K562 (cell line): ENCODE results near the gene SRBD1. TPM values are rescaled to one million over a fixed set of nuclear protein-coding genes. Genes with fewer than 3 reads are reported as not detected.

ENCODE experiments used
- ATAC-seq: fragments of 200-7000 bp; cut with Tn5 transposase; 3 replicates; pipeline ENCODE4 v1.9.1; 2020; ENCODE audit warnings: moderate library complexity
- BruUV-seq: library from RNA; stranded (reverse); fragments of 400-500 nt; replicated peaks from 2 replicates; lab custom pipeline; 2021; lab: Mats Ljungman, UMichigan
- CTCF ChIA-PET: fragments of 300-600 bp; formaldehyde crosslinking; extraction: SDS; loops from one replicate; lab custom pipeline; 2021; ENCODE audit warnings: low intra/inter-chr PET ratio; lab: Yijun Ruan, JAX
- POLR2A ChIA-PET: fragments of 300-600, 350-650 bp; sonication (Branson Sonifier 250); formaldehyde crosslinking; extraction: SDS; loops from one replicate; lab custom pipeline; 2021; ENCODE audit warnings: antibody characterized with exemption, inconsistent platforms; lab: Yijun Ruan, JAX
- DNase-seq, 4 experiments: peaks; one replicate each; pipeline versions ENCODE4 v3.0.0 to v3.0.0-alpha.2; 2011 to 2018; ENCODE audit warnings: low spot score in 3 of 4, mixed read lengths in 3 of 4; ENCODE audit errors: extremely low read depth in 1 of 4
- FAIRE-seq: peaks from 2 replicates; lab custom pipeline; 2011; peaks lifted over from hg19 to GRCh38; lab: Jason Lieb, UNC
- H2AFZ ChIP-seq: 2 replicates; pipeline ENCODE4 v1.6.0; 2011; ENCODE audit warnings: low read depth, low read length, control low read depth, inconsistent platforms
- H3K27ac ChIP-seq: fragments of 200-600 bp; 3 replicates; pipeline ENCODE4 v1.8.0; 2011; ENCODE audit warnings: low read depth, mild to moderate bottlenecking, control low read depth, inconsistent platforms, low read length, moderate library complexity, mixed read lengths; ENCODE audit errors: extremely low read depth
- H3K27me3 ChIP-seq, 2 experiments: fragments of 300-600 bp in 1 of 2; 2 replicates in 1 of 2; 3 replicates in 1 of 2; pipeline versions ENCODE4 v1.6.0 to v1.8.0; 2011; ENCODE audit warnings: inconsistent platforms in 2 of 2, low read length in 2 of 2, mild to moderate bottlenecking in 1 of 2, mixed read lengths in 1 of 2, moderate library complexity in 1 of 2; ENCODE audit not compliant: control insufficient read depth in 2 of 2, insufficient read depth in 2 of 2
- H3K36me3 ChIP-seq: fragments of 300-600 bp; 3 replicates; pipeline ENCODE4 v1.8.0; 2011; ENCODE audit warnings: mild to moderate bottlenecking, low read length, inconsistent platforms; ENCODE audit not compliant: control insufficient read depth, insufficient read depth
- H3K4me1 ChIP-seq, 2 experiments: fragments of 200-600 bp in 1 of 2; replicated peaks in 1 of 2; 2 replicates in 1 of 2; 3 replicates in 1 of 2; pipeline versions ENCODE4 v1.5.1 to v1.8.0; 2011; ENCODE audit warnings: inconsistent platforms in 2 of 2, low read length in 2 of 2, mild to moderate bottlenecking in 1 of 2, mixed read lengths in 1 of 2, moderate library complexity in 1 of 2; ENCODE audit not compliant: control insufficient read depth in 2 of 2, insufficient read depth in 2 of 2
- H3K4me2 ChIP-seq: 2 replicates; pipeline ENCODE4 v1.6.1; 2011; ENCODE audit warnings: low read length, control low read depth, inconsistent platforms, mixed read lengths; ENCODE audit not compliant: insufficient read depth
- H3K4me3 ChIP-seq: fragments of 200-600 bp; sonication (generic), shearing (Covaris generic); 2 replicates; pipeline ENCODE4 v1.5.1; 2016; ENCODE audit warnings: control low read depth, inconsistent platforms
- H3K79me2 ChIP-seq: fragments of 200-600 bp; 3 replicates; pipeline ENCODE4 v1.8.0; 2011; ENCODE audit warnings: low read length, inconsistent platforms; ENCODE audit not compliant: control insufficient read depth, insufficient read depth
- H3K9ac ChIP-seq, 2 experiments: 2 replicates each; pipeline versions ENCODE4 v1.6.0 to v1.6.1; 2011; ENCODE audit warnings: low read depth in 2 of 2, low read length in 2 of 2, control low read depth in 1 of 2, inconsistent platforms in 1 of 2, mild to moderate bottlenecking in 1 of 2, mixed read lengths in 1 of 2; ENCODE audit not compliant: insufficient read depth in 1 of 2
- H3K9me1 ChIP-seq: one replicate; pipeline ENCODE4 v1.6.0; 2011; ENCODE audit warnings: inconsistent platforms, mild to moderate bottlenecking, low read length, moderate library complexity; ENCODE audit not compliant: control insufficient read depth, insufficient read depth
- H3K9me3 ChIP-seq: replicated peaks from 2 replicates; pipeline ENCODE4 v1.5.1; 2011; ENCODE audit warnings: low read depth, low read length, inconsistent platforms; ENCODE audit not compliant: control insufficient read depth, insufficient read depth
- H4K20me1 ChIP-seq: replicated peaks from 2 replicates; pipeline ENCODE4 v1.6.1; 2011; ENCODE audit warnings: low read length, inconsistent platforms, mixed read lengths; ENCODE audit not compliant: control insufficient read depth, insufficient read depth
- ETV6 ChIP-seq, 3 experiments: fragments of 150-350 bp in 1 of 3; sonication (generic) in 1 of 3; formaldehyde crosslinking in 1 of 3; IDR thresholded peaks; 2 replicates each; pipeline versions ENCODE4 v1.6.1 to v1.8.0; 2014 to 2022; ENCODE audit warnings: borderline replicate concordance in 2 of 3, low read depth in 2 of 3, antibody characterized with exemption in 1 of 3, low read length in 1 of 3, mild to moderate bottlenecking in 1 of 3, missing genetic modification reagents in 1 of 3
- HNRNPK ChIP-seq: fragments of 200-400 bp; formaldehyde crosslinking; IDR thresholded peaks from one replicate; pipeline ENCODE4 v1.6.1; 2018; ENCODE audit warnings: mild to moderate bottlenecking, low read depth, low read length; ENCODE audit not compliant: poor library complexity, severe bottlenecking
- NFYB ChIP-seq: IDR thresholded peaks from 2 replicates; pipeline ENCODE4 v1.6.1; 2011; ENCODE audit warnings: mild to moderate bottlenecking, moderate library complexity; ENCODE audit not compliant: insufficient read length; ENCODE audit errors: extremely low read depth
- RAD51 ChIP-seq: fragments of 450-650 bp; IDR thresholded peaks from 2 replicates; pipeline ENCODE4 v1.7.1; 2016; ENCODE audit warnings: low read depth, mild to moderate bottlenecking, borderline replicate concordance
- SP1 ChIP-seq: sonication (generic); formaldehyde crosslinking; IDR thresholded peaks from 2 replicates; pipeline ENCODE4 v1.8.1; 2022; ENCODE audit warnings: mild to moderate bottlenecking, missing genetic modification reagents
- SRSF9 ChIP-seq: fragments of 200-400 bp; formaldehyde crosslinking; IDR thresholded peaks from 2 replicates; pipeline ENCODE4 v1.6.1; 2017; ENCODE audit warnings: low read depth, low read length, borderline replicate concordance
- ZNF41 ChIP-seq: fragments of 250-450 bp; sonication (Bioruptor Pico); conservative IDR thresholded peaks from 2 replicates; pipeline ENCODE4 v1.4.0; 2020; ENCODE audit warnings: mild to moderate bottlenecking
- ZNF592 ChIP-seq: fragments of 450-650 bp; IDR thresholded peaks from 2 replicates; pipeline ENCODE4 v1.6.1; 2017; ENCODE audit warnings: antibody characterized with exemption, mild to moderate bottlenecking
- ZNF766 ChIP-seq: fragments of 200-800 bp; sonication (Bioruptor generic); conservative IDR thresholded peaks from 2 replicates; pipeline ENCODE4 v1.6.1; 2016; ENCODE audit warnings: missing genetic modification characterization, missing compliant biosample characterization
- ZNF780A ChIP-seq: fragments of 250-450 bp; sonication (Bioruptor Pico); IDR thresholded peaks from 2 replicates; pipeline ENCODE4 v1.5.0; 2021; ENCODE audit warnings: mild to moderate bottlenecking
- WGBS: fragments of 100-300 bp; shearing (Covaris generic); methylation state at CpG from one replicate; pipeline ENCODE4 v1.1.6; 2016; ENCODE audit warnings: low coverage, mixed read lengths; ENCODE audit not compliant: insufficient coverage; ENCODE audit errors: missing lambda C conversion rate; 5-methylcytosine and 5-hydroxymethylcytosine counted together
- in situ Hi-C: fragments of 300-500 bp; cut with MboI; formaldehyde crosslinking; loops from 4 replicates; pipeline ENCODE4 v1.15.0; 2018; ENCODE audit warnings: inconsistent platforms, mixed read lengths
- intact Hi-C: fragments of 100-400 bp; cut with micrococcal nuclease; formaldehyde crosslinking; loops from 2 replicates; pipeline ENCODE4 v1.14.2; 2022
- polyA plus RNA-seq, 8 experiments: library from polyadenylated mRNA; depleted of rRNA in 4 of 8; stranded (reverse) in 5 of 8; unstranded in 3 of 8; fragments of >200 nt; fragmentation: Nextera tagmentation in 2 of 8; fragmentation: Illumina TruSeq in 1 of 8; extraction: Ambion mirVana in 2 of 8; extraction: Trizol in 1 of 8; gene quantifications; 2 replicates each; pipeline versions ENCODE4 v1.2.1 to v1.2.3, GENCODE V29; 2011 to 2014; ENCODE audit warnings: inconsistent platforms in 1 of 8, missing spikeins in 1 of 8
- total RNA-seq, 7 experiments: library from RNA; depleted of rRNA in 6 of 7; stranded (reverse); fragments of >200 nt in 6 of 7; fragmentation: Illumina TruSeq in 2 of 7; extraction: Trizol in 2 of 7; gene quantifications; 2 replicates each; pipeline versions ENCODE4 v1.2.1 to v1.2.3, GENCODE V29; 2011 to 2021; ENCODE audit warnings: low replicate concordance in 1 of 7
- TF ChIP-seq, protein P1 (sequence below): sonication (generic); formaldehyde crosslinking; IDR thresholded peaks from 2 replicates; pipeline ENCODE4 v1.9.0; 2022; ENCODE audit warnings: mild to moderate bottlenecking, missing genetic modification reagents
- TF ChIP-seq, protein P2 (sequence below): fragments of 450-650 bp; formaldehyde crosslinking; IDR thresholded peaks from 2 replicates; pipeline ENCODE4 v1.4.0; 2020; ENCODE audit warnings: mild to moderate bottlenecking, mixed read lengths

SRBD1 gene
- total and polyA plus RNA-seq, 9 of the 15 experiments (the other 6 are each of a cell fraction or from before 2014, with no cell fraction given), result 6.9 to 23.2 (median 14.7) TPM

DNA sequence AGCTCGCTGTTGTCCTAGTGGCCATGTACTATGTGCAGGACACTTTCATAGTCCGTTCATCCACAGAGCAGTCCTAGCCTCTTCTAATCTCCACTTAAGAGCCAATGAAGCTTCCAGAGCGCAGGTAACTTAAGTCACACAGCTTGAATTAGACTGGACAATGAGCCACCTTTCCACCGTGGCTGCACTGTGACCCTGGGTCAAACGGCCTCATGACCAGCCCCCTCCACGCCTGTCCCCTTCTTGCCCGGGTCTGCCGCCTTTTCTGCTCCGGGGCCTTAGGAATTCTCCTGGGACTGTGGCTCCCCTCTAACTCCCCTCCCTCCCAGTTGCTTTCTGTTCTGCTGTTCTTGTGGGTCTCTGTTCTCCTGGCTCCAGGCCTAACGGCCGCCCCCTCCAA is 32.0 kb upstream of the SRBD1 start (continued):
- TF ChIP-seq ETV6 (IDR thresholded peaks at IDR 0.05; ENCODE audit: borderline replicate concordance in 1 of 2, low read depth in 2 of 2, low read length in 1 of 2) (no peak), ETV6 (CRISPR knock-in tag; IDR thresholded peaks at IDR 0.05; ENCODE audit: borderline replicate concordance) (no peak), ZNF592 (no peak), HNRNPK (no peak)

DNA sequence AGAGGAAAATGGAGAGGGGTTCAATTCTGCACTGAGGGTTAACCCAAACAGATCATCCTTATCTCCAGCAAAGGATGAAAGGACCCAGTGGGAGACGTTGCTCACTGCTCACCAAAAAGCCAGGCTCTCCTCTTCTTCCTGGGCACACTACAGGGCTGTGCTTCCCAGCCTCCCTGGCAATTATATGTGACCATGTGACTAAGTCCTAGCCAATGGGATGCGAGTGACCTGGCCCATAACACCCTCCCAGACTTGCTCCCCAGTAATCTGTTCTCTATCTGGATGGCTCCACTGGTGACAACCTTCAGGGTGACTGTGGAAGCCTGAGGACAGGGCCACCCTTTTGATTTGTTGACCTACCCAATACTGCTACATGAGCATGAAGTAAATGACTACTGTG is 29.5 kb upstream of the SRBD1 start:
- DNase-seq, result peak in 1 of 4 experiments; percentile 23
- Histone ChIP-seq H3K36me3 (no peaks in the 10 kb centered on the region), H3K27ac (no peak overlapping the region), H4K20me1 (no peaks in the 10 kb centered on the region), H3K4me2 (no peak overlapping the region), H3K9me1 (no peaks in the 10 kb centered on the region), H3K79me2 (no peaks in the 10 kb centered on the region), H3K4me1 (peaks cover 2 to 8% of the 10 kb centered on the region in 2 experiments; a peak in 4 of 5 replicates), H3K27me3 (peaks cover 19 to 37% of the 10 kb centered on the region in 2 experiments), H2AFZ (no peak overlapping the region), H3K9ac (no peak overlapping the region), H3K4me3 (no peak overlapping the region), H3K9me3 (no peaks in the 10 kb centered on the region)
- in situ Hi-C loops (no loop called here), intact Hi-C loops (loop anchor here (10.0 kb wide), 1 partner anchor 194 kb away; no protein-coding TSS in a partner anchor)
- POLR2A ChIA-PET, result interaction anchor here (1.7 kb wide), 1 partner anchor 12 kb away, joined by 3 read pairs; no protein-coding TSS in a partner anchor
- no peak for ATAC-seq
- no peak for FAIRE-seq
- no TSS peak for BruUV-seq
- CTCF ChIA-PET, result interaction anchor here (0.6 kb wide), 1 partner anchor 144 kb away, joined by 3 read pairs; no protein-coding TSS in a partner anchor
- WGBS, result 0% methylated on average over 2 of the region's 2 CpGs
- TF ChIP-seq ZNF766 (CRISPR knock-in tag) (no peak), ZNF41 (no peak), NFYB (peak; percentile 77), RAD51 (0 out of 2 replicates have a peak, but pooled peaks have one; percentile 14), SRSF9 (no peak), SP1 (no peak), ZNF780A (CRISPR knock-in tag) (no peak)
- TF ChIP-seq, protein P1, sequence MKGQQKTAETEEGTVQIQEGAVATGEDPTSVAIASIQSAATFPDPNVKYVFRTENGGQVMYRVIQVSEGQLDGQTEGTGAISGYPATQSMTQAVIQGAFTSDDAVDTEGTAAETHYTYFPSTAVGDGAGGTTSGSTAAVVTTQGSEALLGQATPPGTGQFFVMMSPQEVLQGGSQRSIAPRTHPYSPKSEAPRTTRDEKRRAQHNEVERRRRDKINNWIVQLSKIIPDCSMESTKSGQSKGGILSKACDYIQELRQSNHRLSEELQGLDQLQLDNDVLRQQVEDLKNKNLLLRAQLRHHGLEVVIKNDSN, result peak; percentile 31; the same call in 1 of the 2 replicates
- TF ChIP-seq, protein P2, sequence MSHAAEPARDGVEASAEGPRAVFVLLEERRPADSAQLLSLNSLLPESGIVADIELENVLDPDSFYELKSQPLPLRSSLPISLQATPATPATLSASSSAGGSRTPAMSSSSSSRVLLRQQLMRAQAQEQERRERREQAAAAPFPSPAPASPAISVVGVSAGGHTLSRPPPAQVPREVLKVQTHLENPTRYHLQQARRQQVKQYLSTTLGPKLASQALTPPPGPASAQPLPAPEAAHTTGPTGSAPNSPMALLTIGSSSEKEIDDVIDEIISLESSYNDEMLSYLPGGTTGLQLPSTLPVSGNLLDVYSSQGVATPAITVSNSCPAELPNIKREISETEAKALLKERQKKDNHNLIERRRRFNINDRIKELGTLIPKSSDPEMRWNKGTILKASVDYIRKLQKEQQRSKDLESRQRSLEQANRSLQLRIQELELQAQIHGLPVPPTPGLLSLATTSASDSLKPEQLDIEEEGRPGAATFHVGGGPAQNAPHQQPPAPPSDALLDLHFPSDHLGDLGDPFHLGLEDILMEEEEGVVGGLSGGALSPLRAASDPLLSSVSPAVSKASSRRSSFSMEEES (CRISPR knock-in tag), result 0 out of 2 replicates have a peak, but pooled peaks have one; percentile 30
